DND-41 (cell line): ENCODE measurements around the gene PRKCE.

Experiments
- ATAC-seq: fragments of 200-7000 bp; cut with Tn5 transposase; 3 replicates; pipeline ENCODE4 v1.9.1; 2021; ENCODE audit warnings: low read depth; ENCODE audit not compliant: insufficient read depth
- DNase-seq: peaks from one replicate; pipeline ENCODE4 v3.0.0-alpha.2; 2020
- H2AFZ ChIP-seq: 2 replicates; pipeline ENCODE4 v1.6.0; 2012; ENCODE audit warnings: low read depth, low read length
- H3K27ac ChIP-seq: 2 replicates; pipeline ENCODE4 v1.5.1; 2012; ENCODE audit warnings: low read length, inconsistent platforms
- H3K27me3 ChIP-seq: fragments of 200-600 bp; sonication (generic); 2 replicates; pipeline ENCODE4 v1.6.0; 2012; ENCODE audit warnings: low read length, mild to moderate bottlenecking, inconsistent platforms; ENCODE audit not compliant: insufficient read depth, poor library complexity
- H3K36me3 ChIP-seq: 2 replicates; pipeline ENCODE4 v1.5.1; 2012; ENCODE audit warnings: low read length, inconsistent platforms; ENCODE audit not compliant: insufficient read depth
- H3K4me1 ChIP-seq: 2 replicates; pipeline ENCODE4 v1.5.1; 2012; ENCODE audit warnings: mild to moderate bottlenecking, low read length; ENCODE audit not compliant: insufficient read depth
- H3K4me2 ChIP-seq: 2 replicates; pipeline ENCODE4 v1.6.0; 2012; ENCODE audit warnings: mild to moderate bottlenecking, moderate library complexity, low read length, inconsistent platforms; ENCODE audit not compliant: insufficient read depth
- H3K4me3 ChIP-seq, 2 experiments: fragments of 200-600 bp in 1 of 2; shearing (Covaris generic) in 1 of 2; 2 replicates each; pipeline ENCODE4 v1.5.1; 2012 to 2016; ENCODE audit warnings: inconsistent platforms in 2 of 2, low read length in 2 of 2, mild to moderate bottlenecking in 2 of 2, low read depth in 1 of 2, moderate library complexity in 1 of 2
- H3K79me2 ChIP-seq: 2 replicates; pipeline ENCODE4 v1.6.0; 2012; ENCODE audit warnings: low read length, inconsistent platforms; ENCODE audit not compliant: insufficient read depth
- H3K9ac ChIP-seq: 2 replicates; pipeline ENCODE4 v1.6.0; 2012; ENCODE audit warnings: low read depth, mild to moderate bottlenecking, inconsistent platforms, low read length, moderate library complexity
- H3K9me3 ChIP-seq: 2 replicates; pipeline ENCODE4 v1.5.1; 2012; ENCODE audit warnings: low read length, moderate library complexity, mild to moderate bottlenecking, inconsistent platforms; ENCODE audit not compliant: insufficient read depth, severe bottlenecking
- H4K20me1 ChIP-seq: 2 replicates; pipeline ENCODE4 v1.6.0; 2012; ENCODE audit warnings: low read length; ENCODE audit not compliant: insufficient read depth
- EZH2 ChIP-seq: IDR thresholded peaks from 3 replicates; pipeline ENCODE4 v1.6.1; 2012; ENCODE audit warnings: borderline replicate concordance, low read depth, mild to moderate bottlenecking, moderate library complexity, low read length, inconsistent platforms; ENCODE audit not compliant: severe bottlenecking
- TF ChIP-seq, protein P1 (sequence below): IDR thresholded peaks from 2 replicates; pipeline ENCODE4 v1.5.1; 2012; ENCODE audit warnings: borderline replicate concordance, low read length, moderate library complexity, mild to moderate bottlenecking; ENCODE audit not compliant: poor library complexity, severe bottlenecking; ENCODE audit errors: extremely low read depth

The PRKCE gene

DNA sequence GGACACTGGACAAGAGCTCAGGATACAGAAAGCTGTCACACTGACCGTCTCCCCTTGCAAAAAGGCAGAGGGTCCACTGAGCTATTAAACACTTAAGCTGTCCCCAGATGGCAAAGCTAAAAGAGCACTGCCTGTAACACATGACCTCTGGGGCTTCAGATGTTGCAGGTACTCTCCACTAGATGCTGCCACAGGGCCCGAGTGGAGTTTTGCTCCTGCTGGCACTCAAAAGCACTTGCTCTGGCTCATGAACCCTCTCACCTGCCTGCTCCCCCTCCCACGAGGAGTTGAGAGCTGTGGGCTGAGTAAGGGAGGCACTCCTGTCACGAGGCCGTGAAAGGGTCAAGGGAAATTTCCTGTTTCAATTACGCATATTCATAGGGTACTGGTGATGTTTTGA lies 227.9 kb downstream of the PRKCE start:
- H3K27me3 ChIP-seq: no peaks in the 10 kb centered on the region
- no peaks in the 10 kb centered on the region for H4K20me1 ChIP-seq
- H3K9me3 ChIP-seq: peaks cover 6% of the 10 kb centered on the region
- DNase-seq: no peak
- H3K27ac ChIP-seq: no peak overlapping the region
- H3K4me1 ChIP-seq: no peaks in the 10 kb centered on the region
- H3K4me2 ChIP-seq: no peak overlapping the region
- ATAC-seq: no peak
- H3K79me2 ChIP-seq: no peaks in the 10 kb centered on the region
- no peak overlapping the region for H3K4me3 ChIP-seq
- H3K36me3 ChIP-seq: 0 out of 2 replicates have a peak, but pooled peaks cover 5% of the 10 kb centered on the region
- no peak for TF ChIP-seq EZH2
- TF ChIP-seq, protein P1, sequence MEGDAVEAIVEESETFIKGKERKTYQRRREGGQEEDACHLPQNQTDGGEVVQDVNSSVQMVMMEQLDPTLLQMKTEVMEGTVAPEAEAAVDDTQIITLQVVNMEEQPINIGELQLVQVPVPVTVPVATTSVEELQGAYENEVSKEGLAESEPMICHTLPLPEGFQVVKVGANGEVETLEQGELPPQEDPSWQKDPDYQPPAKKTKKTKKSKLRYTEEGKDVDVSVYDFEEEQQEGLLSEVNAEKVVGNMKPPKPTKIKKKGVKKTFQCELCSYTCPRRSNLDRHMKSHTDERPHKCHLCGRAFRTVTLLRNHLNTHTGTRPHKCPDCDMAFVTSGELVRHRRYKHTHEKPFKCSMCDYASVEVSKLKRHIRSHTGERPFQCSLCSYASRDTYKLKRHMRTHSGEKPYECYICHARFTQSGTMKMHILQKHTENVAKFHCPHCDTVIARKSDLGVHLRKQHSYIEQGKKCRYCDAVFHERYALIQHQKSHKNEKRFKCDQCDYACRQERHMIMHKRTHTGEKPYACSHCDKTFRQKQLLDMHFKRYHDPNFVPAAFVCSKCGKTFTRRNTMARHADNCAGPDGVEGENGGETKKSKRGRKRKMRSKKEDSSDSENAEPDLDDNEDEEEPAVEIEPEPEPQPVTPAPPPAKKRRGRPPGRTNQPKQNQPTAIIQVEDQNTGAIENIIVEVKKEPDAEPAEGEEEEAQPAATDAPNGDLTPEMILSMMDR: no peak
- H3K9ac ChIP-seq: no peak overlapping the region
- no peak overlapping the region for H2AFZ ChIP-seq

DNA sequence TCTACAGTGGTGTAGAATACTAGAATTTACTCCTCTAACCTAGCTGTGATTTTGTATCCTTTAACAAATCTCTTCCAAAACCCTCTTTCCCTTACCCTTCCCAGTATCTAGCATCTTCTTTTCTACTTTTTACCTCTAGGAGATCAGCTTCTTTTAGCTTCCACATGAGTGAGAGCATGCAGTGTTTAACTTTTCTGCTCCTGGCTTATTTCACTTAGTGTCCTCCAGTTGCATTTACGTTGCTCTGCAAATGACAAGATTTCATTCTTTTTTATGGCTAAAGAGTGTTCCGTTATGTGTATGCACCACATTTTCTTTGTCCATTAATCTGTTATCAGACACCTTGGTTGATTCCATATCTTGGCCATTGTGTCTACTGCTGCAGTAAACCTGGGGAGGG lies 228.5 kb downstream of the PRKCE start:
- Histone ChIP-seq H3K27ac (no peak overlapping the region), H3K9ac (no peak overlapping the region), H3K27me3 (no peaks in the 10 kb centered on the region), H2AFZ (no peak overlapping the region), H3K4me2 (no peak overlapping the region), H3K36me3 (0 out of 2 replicates have a peak, but pooled peaks cover 5% of the 10 kb centered on the region), H3K4me3 (no peak overlapping the region), H3K79me2 (no peaks in the 10 kb centered on the region), H3K4me1 (no peaks in the 10 kb centered on the region), H3K9me3 (peaks cover 6% of the 10 kb centered on the region), H4K20me1 (no peaks in the 10 kb centered on the region)
- TF ChIP-seq, protein P1: no peak
- DNase-seq: no peak
- no peak for ATAC-seq

DNA sequence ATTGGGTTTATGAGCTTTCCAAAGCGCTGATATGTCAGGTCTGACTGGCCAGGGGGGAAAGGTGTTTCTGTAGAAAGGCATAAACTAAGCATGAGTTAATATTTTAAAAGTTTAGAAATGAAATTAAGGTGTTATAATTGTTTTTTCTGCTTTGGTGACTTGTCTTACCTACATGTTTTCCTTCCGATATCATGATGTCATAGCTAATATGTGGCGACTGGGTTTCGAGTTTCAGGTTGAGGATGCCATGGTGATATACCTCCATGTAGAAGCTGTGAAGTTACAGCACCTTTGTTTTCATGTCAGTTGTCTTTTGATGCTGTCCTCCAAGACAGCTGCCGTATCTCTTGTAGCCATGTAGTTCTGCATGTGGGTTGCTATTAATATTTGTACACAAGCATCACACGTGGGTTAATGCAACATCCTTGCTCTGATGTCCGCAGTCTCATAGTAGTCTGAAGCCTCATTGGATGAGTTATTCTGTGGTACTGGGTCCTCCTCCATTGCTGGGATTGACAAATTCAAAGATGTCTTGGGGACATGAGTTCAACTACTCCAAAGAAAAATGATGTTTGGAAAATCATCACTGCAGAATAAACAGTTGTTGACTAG lies 230.6 kb downstream of the PRKCE start:
- DNase-seq (no peak), ATAC-seq (no peak)
- Histone ChIP-seq H3K36me3 (0 out of 2 replicates have a peak, but pooled peaks cover 5% of the 10 kb centered on the region), H3K4me3 (no peak overlapping the region), H2AFZ (no peak overlapping the region), H3K27ac (no peak overlapping the region), H3K79me2 (no peaks in the 10 kb centered on the region), H4K20me1 (no peaks in the 10 kb centered on the region), H3K4me1 (no peaks in the 10 kb centered on the region), H3K4me2 (no peak overlapping the region), H3K9ac (no peak overlapping the region), H3K9me3 (no peaks in the 10 kb centered on the region), H3K27me3 (no peaks in the 10 kb centered on the region)
- TF ChIP-seq, protein P1: no peak
- no peak for TF ChIP-seq EZH2
